Left ventricle myocardium inferior (tissue), 1 donor: ENCODE data around the gene PSMA5. TPM values are rescaled to one million over a fixed set of nuclear protein-coding genes. Genes with fewer than 3 reads are reported as not detected.

Source experiments
- DNase-seq: peaks from one replicate; pipeline ENCODE4 v3.0.0-alpha.2; 2020
- H3K27ac ChIP-seq: fragments of 200-600 bp; replicated peaks from 2 replicates; pipeline ENCODE4 v1.8.0; 2021
- H3K27me3 ChIP-seq: fragments of 200-600 bp; 2 replicates; pipeline ENCODE4 v1.8.0; 2021; ENCODE audit warnings: low read depth
- H3K36me3 ChIP-seq: fragments of 200-600 bp; 2 replicates; pipeline ENCODE4 v1.8.0; 2021
- H3K4me1 ChIP-seq: fragments of 200-600 bp; 2 replicates; pipeline ENCODE4 v1.8.0; 2021
- H3K4me3 ChIP-seq: fragments of 200-600 bp; 2 replicates; pipeline ENCODE4 v1.8.0; 2021; ENCODE audit warnings: mild to moderate bottlenecking, moderate library complexity
- H3K9me3 ChIP-seq: fragments of 200-600 bp; replicated peaks from 2 replicates; pipeline ENCODE4 v1.8.0; 2021
- intact Hi-C: fragments of 100-400 bp; cut with micrococcal nuclease; formaldehyde crosslinking; loops from one replicate; pipeline ENCODE4 v1.11.0; 2022
- total RNA-seq: library from RNA; stranded (reverse); fragmentation: NEBNext Ultra II Directional; extraction: Animal tissue kit (Norgen Biotek cat#: 25700); gene quantifications from one replicate; pipeline ENCODE4 v1.2.1, GENCODE V29; 2021
- TF ChIP-seq, protein P1 (sequence below): fragments of 200-600 bp; IDR thresholded peaks from 2 replicates; pipeline ENCODE4 v1.8.0; 2021; ENCODE audit warnings: antibody characterized with exemption, mild to moderate bottlenecking, borderline replicate concordance
- donor health status: DM: no; HTN: yes; CAD: no; lungs with severe emphysema.

PSMA5 gene
- total RNA-seq, 1 donor from 2014 or later, result 49.9 TPM

GRCh38 chr1:109385417-109385816 lies 40.8 kb downstream of the PSMA5 start:
- Histone ChIP-seq H3K36me3 (no peaks in the 10 kb centered on the region), H3K27ac (peak overlapping the region; percentile 79), H3K27me3 (no peaks in the 10 kb centered on the region), H3K4me1 (peaks cover 95% of the 10 kb centered on the region), H3K4me3 (peak overlapping the region; percentile 19), H3K9me3 (no peaks in the 10 kb centered on the region)
- TF ChIP-seq, protein P1, sequence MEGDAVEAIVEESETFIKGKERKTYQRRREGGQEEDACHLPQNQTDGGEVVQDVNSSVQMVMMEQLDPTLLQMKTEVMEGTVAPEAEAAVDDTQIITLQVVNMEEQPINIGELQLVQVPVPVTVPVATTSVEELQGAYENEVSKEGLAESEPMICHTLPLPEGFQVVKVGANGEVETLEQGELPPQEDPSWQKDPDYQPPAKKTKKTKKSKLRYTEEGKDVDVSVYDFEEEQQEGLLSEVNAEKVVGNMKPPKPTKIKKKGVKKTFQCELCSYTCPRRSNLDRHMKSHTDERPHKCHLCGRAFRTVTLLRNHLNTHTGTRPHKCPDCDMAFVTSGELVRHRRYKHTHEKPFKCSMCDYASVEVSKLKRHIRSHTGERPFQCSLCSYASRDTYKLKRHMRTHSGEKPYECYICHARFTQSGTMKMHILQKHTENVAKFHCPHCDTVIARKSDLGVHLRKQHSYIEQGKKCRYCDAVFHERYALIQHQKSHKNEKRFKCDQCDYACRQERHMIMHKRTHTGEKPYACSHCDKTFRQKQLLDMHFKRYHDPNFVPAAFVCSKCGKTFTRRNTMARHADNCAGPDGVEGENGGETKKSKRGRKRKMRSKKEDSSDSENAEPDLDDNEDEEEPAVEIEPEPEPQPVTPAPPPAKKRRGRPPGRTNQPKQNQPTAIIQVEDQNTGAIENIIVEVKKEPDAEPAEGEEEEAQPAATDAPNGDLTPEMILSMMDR, result no peak
- intact Hi-C loops, result no loop called here
- DNase-seq, result peak; percentile 32

- Histone ChIP-seq H3K4me3 (no peak overlapping the region), H3K27me3 (no peaks in the 10 kb centered on the region), H3K4me1 (peaks cover 95% of the 10 kb centered on the region), H3K36me3 (no peaks in the 10 kb centered on the region), H3K27ac (peak overlapping the region; percentile 79), H3K9me3 (no peaks in the 10 kb centered on the region)
- intact Hi-C loops, result no loop called here
- TF ChIP-seq, protein P1, result no peak
- DNase-seq, result no peak
Observed at GRCh38 chr1:109383854-109384253, 42.4 kb downstream of the PSMA5 start.

DNA sequence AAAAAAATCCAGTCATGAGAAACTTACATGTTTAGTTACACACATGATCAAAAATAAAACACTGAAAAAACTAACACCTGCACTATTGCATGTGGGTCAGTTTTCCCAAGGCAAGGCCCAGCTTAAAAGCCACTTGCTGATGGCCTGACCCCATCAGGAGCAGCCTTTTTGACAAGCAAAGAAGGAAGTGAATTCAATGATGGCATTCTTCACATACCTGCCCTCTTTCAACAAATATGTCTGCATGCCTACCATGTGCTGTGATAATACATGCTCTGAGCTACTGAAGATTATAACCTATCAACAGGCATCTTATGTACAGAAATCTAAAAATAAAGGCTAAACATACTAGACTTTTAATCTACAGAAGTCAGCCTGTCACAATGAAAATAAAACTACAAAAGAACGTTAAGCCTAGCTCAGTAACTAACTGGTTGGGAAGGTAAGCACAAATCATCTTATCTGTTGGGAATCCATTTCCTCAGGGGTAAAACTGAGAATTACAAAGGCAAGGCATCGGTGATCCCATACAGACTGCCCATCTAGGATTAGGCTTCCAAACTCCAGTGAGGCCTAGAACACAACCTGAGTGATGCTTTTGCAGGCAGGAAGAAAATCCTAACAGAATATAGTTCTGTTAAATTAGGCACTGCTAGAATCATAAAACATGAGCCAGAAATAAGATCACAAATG lies 43.0 kb downstream of the PSMA5 start:
- DNase-seq, result no peak
- no peaks in the 10 kb centered on the region for H3K36me3 ChIP-seq
- TF ChIP-seq, protein P1, result no peak
- H3K4me3 ChIP-seq, result no peak overlapping the region
- intact Hi-C loops, result no loop called here
- peak overlapping the region; percentile 79 for H3K27ac ChIP-seq
- H3K4me1 ChIP-seq, result peaks cover 91% of the 10 kb centered on the region
- no peaks in the 10 kb centered on the region for H3K27me3 ChIP-seq
- no peaks in the 10 kb centered on the region for H3K9me3 ChIP-seq

- H3K9me3 ChIP-seq, result no peaks in the 10 kb centered on the region
- H3K4me3 ChIP-seq, result no peak overlapping the region
- TF ChIP-seq, protein P1, result no peak
- peaks cover 81% of the 10 kb centered on the region for H3K4me1 ChIP-seq
- intact Hi-C loops, result no loop called here
- no peak for DNase-seq
- H3K27me3 ChIP-seq, result no peaks in the 10 kb centered on the region
- no peaks in the 10 kb centered on the region for H3K36me3 ChIP-seq
- peak overlapping the region; percentile 79 for H3K27ac ChIP-seq
Observed at GRCh38 chr1:109381573-109381972, 44.7 kb downstream of the PSMA5 start.

GRCh38 chr1:109379907-109380306 lies 46.3 kb downstream of the PSMA5 start:
- H3K27me3 ChIP-seq, result no peaks in the 10 kb centered on the region
- H3K4me3 ChIP-seq, result no peak overlapping the region
- H3K36me3 ChIP-seq, result no peaks in the 10 kb centered on the region
- H3K4me1 ChIP-seq, result peaks cover 66% of the 10 kb centered on the region
- DNase-seq, result no peak
- TF ChIP-seq, protein P1, result no peak
- intact Hi-C loops, result no loop called here
- H3K9me3 ChIP-seq, result no peaks in the 10 kb centered on the region
- H3K27ac ChIP-seq, result peak overlapping the region; percentile 49
